ENCODE measurements around the gene SUFU.

GRCh38 chr10:102604439-102604841 lies 100.7 kb downstream of the SUFU start:
- TF ChIP-seq SPI1 (IDR thresholded peaks at IDR 0.05; ENCODE audit: low read depth, low read length) (no peak), POLR2A (IDR thresholded peaks at IDR 0.05; ENCODE audit: low read depth, low read length) (no peak), POLR2AphosphoS5 (IDR thresholded peaks at IDR 0.05; ENCODE audit: low read depth, low read length) (no peak), TAF1 (IDR thresholded peaks at IDR 0.05; ENCODE audit: low read depth, low read length) (no peak), PAX5 (IDR thresholded peaks at IDR 0.05; ENCODE audit: insufficient read depth, low read length, severe bottlenecking) (no peak), POU2F2 (IDR thresholded peaks at IDR 0.05; ENCODE audit: low read depth, low read length) (no peak)

Data from GM12891 (cell line).